GM23248 (cell line): ENCODE results near the gene ZMIZ1. TPM values are rescaled to one million over a fixed set of nuclear protein-coding genes. Genes with fewer than 3 reads are reported as not detected.

Experiments
- DNase-seq: peaks from one replicate; pipeline ENCODE4 v3.0.0-alpha.2; 2015
- H2AFZ ChIP-seq: fragments of 200-600 bp; sonication (generic); 2 replicates; pipeline ENCODE4 v1.6.1; 2016; ENCODE audit warnings: antibody characterized with exemption
- H3F3A ChIP-seq: fragments of 200-600 bp; sonication (generic); 2 replicates; pipeline ENCODE4 v1.6.1; 2016; ENCODE audit warnings: mild to moderate bottlenecking, antibody characterized with exemption, mixed run types; ENCODE audit not compliant: insufficient read depth
- H3K27ac ChIP-seq: fragments of 200-600 bp; sonication (generic); 2 replicates; pipeline ENCODE4 v1.5.1; 2016; ENCODE audit warnings: mild to moderate bottlenecking
- H3K27me3 ChIP-seq: fragments of 200-600 bp; sonication (generic); replicated peaks from 2 replicates; pipeline ENCODE4 v1.6.1; 2016; ENCODE audit warnings: mild to moderate bottlenecking; ENCODE audit not compliant: insufficient read depth
- H3K36me3 ChIP-seq: fragments of 200-600 bp; sonication (generic); 2 replicates; pipeline ENCODE4 v1.6.1; 2016; ENCODE audit warnings: low read depth, mild to moderate bottlenecking
- H3K4me1 ChIP-seq: fragments of 200-600 bp; sonication (generic); 2 replicates; pipeline ENCODE4 v1.6.1; 2016; ENCODE audit warnings: mild to moderate bottlenecking; ENCODE audit not compliant: insufficient read depth
- H3K4me2 ChIP-seq: fragments of 200-600 bp; sonication (generic); one replicate; pipeline ENCODE4 v1.6.1; 2016; ENCODE audit warnings: mild to moderate bottlenecking; ENCODE audit not compliant: unreplicated experiment
- H3K4me3 ChIP-seq: fragments of 200-600 bp; sonication (generic); 2 replicates; pipeline ENCODE4 v1.5.1; 2016; ENCODE audit warnings: mild to moderate bottlenecking
- H3K79me2 ChIP-seq: fragments of 200-600 bp; sonication (generic); 2 replicates; pipeline ENCODE4 v1.6.1; 2016; ENCODE audit warnings: mild to moderate bottlenecking; ENCODE audit not compliant: insufficient read depth
- H3K9ac ChIP-seq: fragments of 200-600 bp; sonication (generic); 2 replicates; pipeline ENCODE4 v1.6.1; 2016; ENCODE audit warnings: mild to moderate bottlenecking
- H3K9me2 ChIP-seq: fragments of 200-600 bp; sonication (generic); 2 replicates; pipeline ENCODE4 v1.6.1; 2016; ENCODE audit warnings: mixed run types, mild to moderate bottlenecking, moderate library complexity; ENCODE audit not compliant: insufficient read depth
- H3K9me3 ChIP-seq: fragments of 200-600 bp; sonication (generic); one replicate; pipeline ENCODE4 v1.6.1; 2017; ENCODE audit warnings: low read depth
- H4K20me1 ChIP-seq: fragments of 200-600 bp; sonication (generic); 2 replicates; pipeline ENCODE4 v1.6.0; 2016; ENCODE audit not compliant: insufficient read depth
- EZH2 ChIP-seq: fragments of 200-600 bp; sonication (generic); IDR thresholded peaks from 2 replicates; pipeline ENCODE4 v1.6.1; 2018; ENCODE audit warnings: antibody characterized with exemption, mild to moderate bottlenecking; ENCODE audit not compliant: insufficient read depth, poor library complexity, severe bottlenecking
- EZH2phosphoT487 ChIP-seq: fragments of 200-600 bp; sonication (generic); IDR thresholded peaks from 2 replicates; pipeline ENCODE4 v1.6.1; 2018; ENCODE audit warnings: antibody characterized with exemption, moderate library complexity, mild to moderate bottlenecking, low read depth; ENCODE audit not compliant: insufficient read depth
- WGBS, 2 experiments: methylation state at CpG; one replicate each; pipeline ENCODE4 v1.1.6; 2015 to 2017; ENCODE audit warnings: low lambda C conversion rate in 2 of 2, low coverage in 1 of 2; ENCODE audit errors: missing lambda C conversion rate in 2 of 2; 5-methylcytosine and 5-hydroxymethylcytosine counted together
- in situ Hi-C: fragments of 300-500 bp; cut with MboI; formaldehyde crosslinking; loops from 2 replicates; pipeline ENCODE4 v1.15.0; 2020
- polyA plus RNA-seq: library from polyadenylated mRNA; unstranded; fragments of >200 nt; fragmentation: Nextera tagmentation; extraction: Ambion mirVana; gene quantifications from 2 replicates; pipeline ENCODE4 v1.2.1, GENCODE V29; 2016
- total RNA-seq: library from RNA; depleted of rRNA; stranded (reverse); fragments of >200 nt; shearing (Covaris generic); gene quantifications from 2 replicates; pipeline ENCODE4 v1.2.3, GENCODE V29; 2014

The ZMIZ1 gene
- total and polyA plus RNA-seq, 2 experiments from 2014 or later = 21.9 to 28.4 TPM

DNA sequence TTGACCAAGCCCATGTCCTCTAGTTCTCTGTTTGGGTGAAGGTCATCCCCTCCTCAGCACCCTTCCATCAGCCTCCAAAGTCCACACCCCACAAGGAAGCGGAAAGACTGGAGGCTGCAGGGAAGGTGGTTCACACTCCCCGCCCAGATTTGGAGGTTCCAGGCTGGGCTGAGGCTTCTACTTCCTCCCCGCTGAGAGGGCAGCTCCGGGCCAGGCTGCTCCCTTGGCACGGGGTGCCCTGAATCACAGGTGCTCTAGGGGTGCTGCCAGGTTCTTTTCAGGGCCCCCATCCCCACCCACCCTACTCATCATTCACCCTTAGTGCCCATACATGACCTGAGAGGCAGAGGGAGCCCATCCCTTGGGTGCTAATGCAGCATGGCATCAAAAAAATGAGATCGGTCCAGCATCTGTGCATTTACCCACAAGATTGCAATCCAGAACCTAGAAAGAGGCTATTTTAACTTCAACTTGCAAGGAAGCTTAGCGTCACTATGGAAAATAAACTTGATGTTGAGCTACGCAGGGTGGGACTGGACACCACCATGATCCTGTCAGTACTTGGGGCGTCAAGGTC, 47.3 kb upstream of the ZMIZ1 start:
- in situ Hi-C loops = no loop called here
- no peaks in the 10 kb centered on the region for H3K9me3 ChIP-seq
- TF ChIP-seq EZH2 = no peak
- TF ChIP-seq EZH2phosphoT487 = no peak

DNA sequence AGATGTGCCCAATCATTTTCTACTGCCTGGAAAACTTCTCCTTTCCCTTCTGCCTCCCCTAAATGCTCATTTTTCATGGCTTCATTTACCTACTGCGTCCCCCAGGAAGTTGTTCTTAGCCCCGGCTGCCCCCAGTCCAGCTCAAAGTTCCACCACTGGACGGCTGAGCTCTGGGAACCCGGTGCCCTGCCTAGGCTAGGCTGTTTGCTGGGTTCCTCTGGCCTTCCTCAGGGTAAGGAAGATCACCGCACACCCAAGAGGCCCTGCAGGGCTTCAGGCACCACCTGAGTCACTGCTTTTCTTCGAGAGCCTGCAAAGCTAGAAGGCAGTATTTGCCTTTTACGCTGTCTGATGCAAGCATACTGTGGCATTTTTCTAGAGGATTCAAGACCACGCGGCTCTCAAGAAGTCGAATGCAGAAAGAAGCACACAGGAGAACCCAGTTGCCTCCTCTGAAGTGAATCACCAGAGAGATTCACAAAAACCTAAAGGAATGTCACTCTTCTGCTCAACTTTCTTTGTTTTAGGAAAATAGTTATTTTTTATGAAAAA, 46.7 kb upstream of the ZMIZ1 start:
- 89 to 93% methylated on average over 10 of the region's 10 CpGs for WGBS, 2 experiments
- no peak for DNase-seq
- H3K9me3 ChIP-seq = no peaks in the 10 kb centered on the region

More for the DNA sequence above, 47.3 kb upstream of the ZMIZ1 start:
- no peak for DNase-seq
- Histone ChIP-seq H3K27ac (no peak overlapping the region), H3K36me3 (no peaks in the 10 kb centered on the region), H3K79me2 (no peaks in the 10 kb centered on the region), H3K4me3 (no peak overlapping the region), H3K4me1 (no peaks in the 10 kb centered on the region), H3K9ac (no peak overlapping the region), H3K4me2 (no peak overlapping the region), H2AFZ (no peak overlapping the region), H3K27me3 (no peaks in the 10 kb centered on the region), H4K20me1 (no peaks in the 10 kb centered on the region), H3K9me2 (no peaks in the 10 kb centered on the region), H3F3A (no peaks in the 10 kb centered on the region)
- 92 to 96% methylated on average over 6 to 9 of the region's 9 CpGs for WGBS, 2 experiments

DNA sequence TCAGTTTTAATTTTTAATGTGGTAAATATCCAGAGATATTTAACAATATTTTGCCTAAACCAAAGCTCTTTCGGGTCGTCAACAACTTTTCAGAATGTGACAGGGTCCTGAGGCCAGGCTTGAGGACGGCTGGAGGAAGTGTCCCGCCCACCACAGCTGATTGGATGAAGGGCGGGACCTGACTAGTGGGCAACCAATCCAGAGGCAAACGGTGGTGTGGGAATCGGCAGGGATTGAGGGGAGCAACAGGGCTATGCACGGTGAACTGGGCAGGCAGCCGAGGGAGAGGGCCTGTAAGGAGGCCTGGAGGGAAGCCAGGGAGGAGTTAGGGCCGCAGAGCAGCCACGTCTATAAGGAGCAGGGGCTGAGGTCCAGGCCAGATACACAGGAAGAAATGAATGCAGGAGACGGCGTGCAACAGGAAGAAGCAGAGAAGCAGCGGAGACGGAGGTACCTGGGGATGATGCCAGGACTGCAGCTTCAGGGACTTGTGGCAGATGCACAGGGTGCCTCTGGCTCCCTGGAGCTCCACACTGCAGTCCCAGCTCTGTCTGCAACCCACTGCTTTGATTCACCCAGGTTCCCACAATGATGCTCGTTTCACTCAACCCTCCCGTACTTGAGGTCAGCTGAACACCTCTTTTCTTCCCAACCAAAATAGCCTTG, 46.1 kb upstream of the ZMIZ1 start:
- in situ Hi-C loops = no loop called here
- Histone ChIP-seq H3K9me3 (no peaks in the 10 kb centered on the region), H3K27ac (no peak overlapping the region), H3K79me2 (no peaks in the 10 kb centered on the region), H3K4me2 (no peak overlapping the region), H3K9ac (no peak overlapping the region), H2AFZ (no peak overlapping the region), H3K9me2 (no peaks in the 10 kb centered on the region), H4K20me1 (no peaks in the 10 kb centered on the region), H3K36me3 (no peaks in the 10 kb centered on the region), H3K4me3 (no peak overlapping the region), H3F3A (no peaks in the 10 kb centered on the region), H3K27me3 (no peaks in the 10 kb centered on the region), H3K4me1 (no peaks in the 10 kb centered on the region)
- WGBS, 2 experiments = 84 to 85% methylated on average over 17 of the region's 17 CpGs
- TF ChIP-seq EZH2phosphoT487 (no peak), EZH2 (no peak)
- DNase-seq = no peak

More for the DNA sequence above, 46.7 kb upstream of the ZMIZ1 start:
- H3K4me2 ChIP-seq = no peak overlapping the region
- H4K20me1 ChIP-seq = no peaks in the 10 kb centered on the region
- H3K27me3 ChIP-seq = no peaks in the 10 kb centered on the region
- no peaks in the 10 kb centered on the region for H3K36me3 ChIP-seq
- H3K27ac ChIP-seq = no peak overlapping the region
- TF ChIP-seq EZH2phosphoT487 (no peak), EZH2 (no peak)
- no peaks in the 10 kb centered on the region for H3K79me2 ChIP-seq
- no peaks in the 10 kb centered on the region for H3F3A ChIP-seq
- no peaks in the 10 kb centered on the region for H3K4me1 ChIP-seq
- H3K9me2 ChIP-seq = no peaks in the 10 kb centered on the region
- H3K9ac ChIP-seq = no peak overlapping the region
- H3K4me3 ChIP-seq = no peak overlapping the region
- no peak overlapping the region for H2AFZ ChIP-seq
- in situ Hi-C loops = no loop called here

DNA sequence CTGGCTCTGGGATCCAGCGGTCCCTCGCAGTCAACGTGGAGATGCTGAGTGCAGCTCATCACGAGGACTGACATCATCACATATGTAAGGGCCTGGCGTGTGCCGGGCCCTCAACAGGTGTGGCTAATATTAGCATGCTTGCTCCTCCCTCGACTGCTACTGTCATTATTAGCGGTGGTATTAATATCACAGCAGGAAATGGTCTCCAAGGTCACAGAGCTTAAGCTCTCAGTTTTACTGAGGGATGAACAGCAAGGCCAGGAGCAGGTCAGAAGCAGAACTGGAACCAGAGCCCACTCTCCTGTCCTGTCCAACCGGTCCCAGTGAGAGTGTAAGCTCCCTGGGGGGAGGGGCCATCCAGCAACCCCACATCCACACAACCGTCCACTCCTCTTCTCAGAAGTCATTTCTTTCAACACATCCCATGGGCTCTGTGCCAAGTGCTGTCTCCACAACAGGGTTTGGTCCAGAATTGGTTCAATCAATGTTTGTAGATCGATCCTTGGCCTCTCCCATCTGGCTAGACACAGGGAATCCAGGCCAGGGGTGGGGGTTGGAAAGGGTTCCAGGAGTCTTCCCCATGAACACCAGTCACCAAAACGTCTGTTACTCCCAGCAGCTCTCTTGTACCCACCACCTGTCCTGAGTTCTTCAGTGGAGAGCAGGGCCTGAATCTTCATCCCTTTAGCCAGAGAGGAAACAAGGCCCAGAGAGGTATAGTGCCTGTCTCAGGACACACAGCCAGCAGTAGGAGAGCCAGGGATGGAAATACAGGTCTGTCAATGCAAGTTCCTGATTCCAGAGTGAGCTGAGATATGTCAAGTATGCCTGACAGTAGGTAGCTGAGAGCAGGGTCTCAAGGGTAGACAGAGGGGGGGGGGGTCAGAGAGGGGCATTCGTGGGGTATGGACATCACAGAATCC, 45.3 kb upstream of the ZMIZ1 start:
- no peak overlapping the region for H3K27ac ChIP-seq

More for the DNA sequence above, 45.3 kb upstream of the ZMIZ1 start:
- no peaks in the 10 kb centered on the region for H3K9me2 ChIP-seq
- no peaks in the 10 kb centered on the region for H3K79me2 ChIP-seq
- H3K9ac ChIP-seq = no peak overlapping the region
- TF ChIP-seq EZH2 = no peak
- TF ChIP-seq EZH2phosphoT487 = no peak
- H3K4me3 ChIP-seq = no peak overlapping the region
- no peaks in the 10 kb centered on the region for H4K20me1 ChIP-seq
- H3K27me3 ChIP-seq = no peaks in the 10 kb centered on the region
- no peak for DNase-seq
- H3F3A ChIP-seq = no peaks in the 10 kb centered on the region
- no peak overlapping the region for H2AFZ ChIP-seq
- in situ Hi-C loops = no loop called here
- no peaks in the 10 kb centered on the region for H3K9me3 ChIP-seq
- no peaks in the 10 kb centered on the region for H3K36me3 ChIP-seq
- no peak overlapping the region for H3K4me2 ChIP-seq
- H3K4me1 ChIP-seq = no peaks in the 10 kb centered on the region
- WGBS, 2 experiments = 83 to 84% methylated on average over 12 to 13 of the region's 13 CpGs
